HUDEP-2 (cell line): ENCODE results near the gene ACMSD.

ENCODE experiments used
- DNase-seq, 76 experiments: peaks; one replicate each; lab custom pipeline; 2025; ENCODE audit not compliant: unreplicated experiment in 76 of 76; lab: John Stamatoyannopoulos, UW

The ACMSD gene

GRCh38 chr2:134943540-134943939, 105.1 kb downstream of the ACMSD start:
- DNase-seq = no peak

GRCh38 chr2:134944975-134945374, 106.6 kb downstream of the ACMSD start:
- no peak for DNase-seq

- DNase-seq = no peak
These were observed 107.7 kb downstream of the ACMSD start for GRCh38 chr2:134946073-134946472.

GRCh38 chr2:134949981-134950708, 111.7 kb downstream of the ACMSD start:
- DNase-seq = no peak

- DNase-seq = no peak
These were observed 112.5 kb downstream of the ACMSD start for GRCh38 chr2:134950886-134951285.
